ENCODE results near the gene SLC16A12. TPM values are rescaled to one million over a fixed set of nuclear protein-coding genes. Genes with fewer than 3 reads are reported as not detected.

Gene SLC16A12
- total RNA-seq, 1 experiment from 2014 or later: 10.9 TPM

GRCh38 chr10:89466599-89467035 is 68.8 kb downstream of the SLC16A12 start:
- Mint-ChIP-seq H3K4me1 (peaks cover 27% of the 10 kb centered on the region), H3K4me3 (no peak overlapping the region), H3K27me3 (ENCODE audit: low read depth) (no peaks in the 10 kb centered on the region), H3K27ac (no peak overlapping the region), H3K9me3 (no peaks in the 10 kb centered on the region), H3K36me3 (no peaks in the 10 kb centered on the region)
- no peak for DNase-seq (ENCODE audit: low spot score)
- ATAC-seq: peak; percentile 91
- TF ChIP-seq HMGXB4 (CRISPR knock-in tag; IDR thresholded peaks at IDR 0.05) (no peak), ZNF532 (CRISPR knock-in tag; IDR thresholded peaks at IDR 0.05; ENCODE audit: borderline replicate concordance) (no peak), ELF4 (CRISPR knock-in tag; IDR thresholded peaks at IDR 0.05; ENCODE audit: low read depth) (no peak), E2F1 (CRISPR knock-in tag; IDR thresholded peaks at IDR 0.05) (no peak), E2F4 (CRISPR knock-in tag; IDR thresholded peaks at IDR 0.05; ENCODE audit: borderline replicate concordance, low read depth) (no peak), MLX (CRISPR knock-in tag; IDR thresholded peaks at IDR 0.05) (no peak), RELA (CRISPR knock-in tag; IDR thresholded peaks at IDR 0.05; ENCODE audit: borderline replicate concordance) (no peak), ATF6 (CRISPR knock-in tag; IDR thresholded peaks at IDR 0.05) (no peak), ZBTB21 (CRISPR knock-in tag; IDR thresholded peaks at IDR 0.05; ENCODE audit: borderline replicate concordance) (no peak), ZNF121 (CRISPR knock-in tag; IDR thresholded peaks at IDR 0.05) (no peak), PREB (CRISPR knock-in tag; IDR thresholded peaks at IDR 0.05; ENCODE audit: borderline replicate concordance) (no peak), ZNF671 (CRISPR knock-in tag; IDR thresholded peaks at IDR 0.05) (no peak), SOX15 (CRISPR knock-in tag; IDR thresholded peaks at IDR 0.05) (no peak), ESRRA (CRISPR knock-in tag; IDR thresholded peaks at IDR 0.05; ENCODE audit: borderline replicate concordance) (no peak), GRHL2 (CRISPR knock-in tag; IDR thresholded peaks at IDR 0.05; ENCODE audit: insufficient replicate concordance, severe bottlenecking) (no peak), NFYB (CRISPR knock-in tag; conservative IDR thresholded peaks at IDR 0.05; ENCODE audit: low read depth) (no peak), AR (CRISPR knock-in tag; IDR thresholded peaks at IDR 0.05) (no peak)
- POLR2A ChIA-PET: no interaction called here
- CTCF ChIA-PET: interaction anchor here (0.6 to 3.2 kb wide), 16 partner anchors 8 to 235 kb away, joined by 3 to 22 read pairs (median 4); partner anchors contain the start of genes KIF20B and SLC16A12
